ENCODE results near the gene SOCS6. TPM values are rescaled to one million over a fixed set of nuclear protein-coding genes. Genes with fewer than 3 reads are reported as not detected.
A peak's percentile ranks its signal among the peaks of the same experiment; 100 is the strongest.

SOCS6 gene
- total RNA-seq, 4 donors from 2014 or later, result 11.5 to 47.8 (median 46.1) TPM

DNA sequence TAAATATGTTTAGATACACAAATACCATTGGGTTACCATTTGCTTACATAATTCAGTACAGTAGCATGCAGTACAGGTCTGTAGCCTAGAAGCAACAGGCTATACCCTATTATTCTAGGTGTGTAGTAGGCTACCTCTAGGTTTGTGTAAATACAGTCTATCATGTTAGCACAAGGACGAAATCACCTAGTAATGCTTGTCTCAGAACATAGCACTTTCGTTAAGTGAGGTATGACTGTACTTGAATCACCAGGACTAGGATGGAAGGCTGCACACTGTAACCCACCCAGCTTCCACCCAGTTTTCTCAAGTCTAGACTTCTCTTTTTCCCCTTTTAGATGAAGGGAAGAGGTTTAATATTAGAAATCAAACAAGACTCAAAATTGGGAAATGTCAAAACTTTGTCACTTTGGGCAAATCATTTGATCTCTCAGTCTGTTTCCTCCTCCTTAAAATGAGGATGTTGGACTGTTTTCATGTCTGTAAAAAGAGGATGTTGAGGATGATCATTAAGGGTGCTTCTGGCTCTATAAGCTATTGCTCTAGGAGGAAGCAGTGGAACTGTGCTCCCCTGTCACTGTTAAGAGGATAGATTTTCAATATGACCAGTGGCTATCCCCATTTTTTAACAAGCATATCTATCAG is 3.7 kb upstream of the SOCS6 start:
- no peak for DNase-seq
- WGBS, 2 donors (ENCODE audit: low coverage in 1 of 2), result 61 to 80% methylated on average over 2 of the region's 2 CpGs
- Histone ChIP-seq H3K27me3 (no peaks in the 10 kb centered on the region), H3K27ac (no peak overlapping the region), H3K9me3 (no peaks in the 10 kb centered on the region), H3K36me3 (no peaks in the 10 kb centered on the region), H3K4me1 (peaks cover 0 to 11% (median 3%) of the 10 kb centered on the region in 4 donors), H3K4me3 (no peak overlapping the region)
- in situ Hi-C loops (cut with MboI; ENCODE audit: low pct_ligation_motif_present in 1 of 4, low pct_unique_long_range_greater_than_20kb in 1 of 4, low sequenced_read_pairs in 3 of 4) (loop anchor here in 2 of 4 donors (10.0 to 25.0 kb wide), 2 partner anchors 70 to 152 kb away; no protein-coding TSS in a partner anchor), intact Hi-C loops (cut with DNase I; ENCODE audit: low total_unique reads) (loop anchor here (10.0 kb wide), 1 partner anchor 80 kb away; the partner anchor contains the start of gene RTTN)
- TF ChIP-seq POLR2AphosphoS5 (IDR thresholded peaks at IDR 0.05), result no peak

DNA sequence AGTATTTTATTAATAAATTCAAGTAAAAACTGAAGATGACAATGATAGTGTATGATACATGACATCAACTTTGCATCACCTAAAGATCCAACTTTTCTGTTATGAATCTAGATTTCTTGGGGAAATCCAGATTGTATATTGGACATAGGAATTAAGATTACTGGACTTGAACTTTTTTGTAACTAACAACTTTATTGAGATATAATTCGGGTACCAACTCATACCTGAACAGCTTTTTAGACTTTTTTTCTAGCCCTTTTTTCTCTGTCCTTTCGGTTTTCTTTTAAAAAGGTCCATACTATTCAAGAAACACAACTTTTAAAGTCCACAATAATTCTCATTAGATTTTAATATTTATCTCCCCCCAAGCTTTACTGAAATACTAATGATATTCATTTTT is 1.1 kb upstream of the SOCS6 start:
- no peak for DNase-seq
- 88 to 93% methylated on average over 2 of the region's 2 CpGs for whole genome bisulfite sequencing, 2 donors (ENCODE audit: low coverage in 1 of 2)
- H3K4me1 ChIP-seq, result peaks cover 14 to 37% (median 26%) of the 10 kb centered on the region in 4 donors
- H3K36me3 ChIP-seq, result no peaks in the 10 kb centered on the region
- in situ Hi-C loops (cut with MboI; ENCODE audit: low pct_ligation_motif_present in 1 of 4, low pct_unique_long_range_greater_than_20kb in 1 of 4, low sequenced_read_pairs in 3 of 4) (loop anchor here in 2 of 4 donors (10.0 to 25.0 kb wide), 2 partner anchors 73 to 150 kb away; no protein-coding TSS in a partner anchor), intact Hi-C loops (cut with DNase I; ENCODE audit: low total_unique reads) (loop anchor here (10.0 kb wide), 1 partner anchor 83 kb away; the partner anchor contains the start of gene RTTN)
- H3K9me3 ChIP-seq, result no peaks in the 10 kb centered on the region
- no peaks in the 10 kb centered on the region for H3K27me3 ChIP-seq
- H3K27ac ChIP-seq, result peak overlapping the region in 2 of 4 donors; percentile 92 to 96
- peak overlapping the region in 1 of 4 donors; percentile 80 for H3K4me3 ChIP-seq
- TF ChIP-seq POLR2A (IDR thresholded peaks at IDR 0.05) (no peak), POLR2AphosphoS5 (IDR thresholded peaks at IDR 0.05) (no peak), EP300 (IDR thresholded peaks at IDR 0.05; ENCODE audit: low read depth) (no peak)
- TF ChIP-seq, protein P1, sequence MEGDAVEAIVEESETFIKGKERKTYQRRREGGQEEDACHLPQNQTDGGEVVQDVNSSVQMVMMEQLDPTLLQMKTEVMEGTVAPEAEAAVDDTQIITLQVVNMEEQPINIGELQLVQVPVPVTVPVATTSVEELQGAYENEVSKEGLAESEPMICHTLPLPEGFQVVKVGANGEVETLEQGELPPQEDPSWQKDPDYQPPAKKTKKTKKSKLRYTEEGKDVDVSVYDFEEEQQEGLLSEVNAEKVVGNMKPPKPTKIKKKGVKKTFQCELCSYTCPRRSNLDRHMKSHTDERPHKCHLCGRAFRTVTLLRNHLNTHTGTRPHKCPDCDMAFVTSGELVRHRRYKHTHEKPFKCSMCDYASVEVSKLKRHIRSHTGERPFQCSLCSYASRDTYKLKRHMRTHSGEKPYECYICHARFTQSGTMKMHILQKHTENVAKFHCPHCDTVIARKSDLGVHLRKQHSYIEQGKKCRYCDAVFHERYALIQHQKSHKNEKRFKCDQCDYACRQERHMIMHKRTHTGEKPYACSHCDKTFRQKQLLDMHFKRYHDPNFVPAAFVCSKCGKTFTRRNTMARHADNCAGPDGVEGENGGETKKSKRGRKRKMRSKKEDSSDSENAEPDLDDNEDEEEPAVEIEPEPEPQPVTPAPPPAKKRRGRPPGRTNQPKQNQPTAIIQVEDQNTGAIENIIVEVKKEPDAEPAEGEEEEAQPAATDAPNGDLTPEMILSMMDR (IDR thresholded peaks at IDR 0.05), result no peak

GRCh38 chr18:70288171-70288850 is 534 bp upstream of the SOCS6 start:
- DNase-seq, result peak; percentile 58
- in situ Hi-C loops (cut with MboI; ENCODE audit: low pct_ligation_motif_present in 1 of 4, low pct_unique_long_range_greater_than_20kb in 1 of 4, low sequenced_read_pairs in 3 of 4), result loop anchor here in 2 of 4 donors (10.0 to 25.0 kb wide), 2 partner anchors 74 to 149 kb away; no protein-coding TSS in a partner anchor
- Histone ChIP-seq H3K4me1 (peaks cover 17 to 43% (median 30%) of the 10 kb centered on the region in 4 donors), H3K27me3 (no peaks in the 10 kb centered on the region), H3K27ac (peak overlapping the region; percentile 92 to 96 (median 93)), H3K4me3 (peak overlapping the region; percentile 66 to 91 (median 76)), H3K9me3 (no peaks in the 10 kb centered on the region), H3K36me3 (no peaks in the 10 kb centered on the region)
- TF ChIP-seq POLR2A (IDR thresholded peaks at IDR 0.05), result no peak
- TF ChIP-seq POLR2AphosphoS5 (IDR thresholded peaks at IDR 0.05), result no peak
- TF ChIP-seq, protein P1 (IDR thresholded peaks at IDR 0.05), result no peak
- TF ChIP-seq EP300 (IDR thresholded peaks at IDR 0.05; ENCODE audit: low read depth), result no peak
- WGBS, 2 donors (ENCODE audit: low coverage in 1 of 2), result 0 to 2% methylated on average over 1 to 45 of the region's 50 CpGs
- intact Hi-C loops (cut with DNase I; ENCODE audit: low total_unique reads), result loop anchor here (10.0 kb wide), 1 partner anchor 84 kb away; the partner anchor contains the start of gene RTTN

DNA sequence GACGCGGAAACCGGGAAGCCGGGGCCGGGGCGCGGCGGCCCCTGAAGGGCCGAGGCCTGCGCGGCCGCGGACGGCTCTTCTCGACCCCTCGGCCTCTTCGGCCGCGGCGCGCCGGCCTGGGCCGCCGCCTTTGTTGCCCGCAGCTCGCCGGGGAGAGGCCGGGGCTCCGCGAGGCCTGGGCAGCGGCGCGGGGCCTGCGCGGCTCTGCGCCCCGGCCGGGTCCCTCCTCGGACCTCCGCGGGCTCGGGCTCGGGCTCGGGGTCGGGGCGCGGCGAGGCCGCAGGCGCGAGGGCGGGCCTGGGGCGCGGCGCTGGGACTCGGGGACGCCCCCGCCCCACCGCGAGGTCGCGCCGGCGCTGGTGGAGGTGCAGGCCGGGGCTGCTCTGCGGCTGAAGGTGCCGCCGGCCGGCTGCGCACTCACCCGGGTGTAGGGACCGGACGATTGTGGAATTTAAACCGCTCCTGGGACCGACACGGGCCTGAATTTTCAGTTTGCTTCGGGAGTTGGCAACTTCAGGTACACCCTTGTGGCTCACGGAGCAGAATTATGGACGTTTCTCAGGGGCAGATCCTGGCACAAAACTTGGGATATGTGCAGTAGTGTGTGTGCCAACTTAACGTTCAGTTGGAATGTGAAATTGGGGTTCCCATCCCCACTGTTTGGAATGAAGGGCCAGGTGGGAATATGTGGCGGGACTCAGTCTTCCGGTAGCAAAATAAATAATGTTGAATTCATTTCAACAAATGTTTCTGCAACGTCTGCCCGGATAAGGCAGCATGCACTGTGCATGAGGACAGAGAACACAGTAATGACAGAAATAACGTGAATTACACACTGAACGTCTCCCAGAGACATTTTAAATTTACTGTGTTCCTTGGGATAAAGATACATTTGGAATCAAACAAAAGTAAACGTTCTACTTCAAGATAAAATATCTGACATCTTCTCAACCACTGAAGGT is 787 bp downstream of the SOCS6 start:
- H3K4me3 ChIP-seq, result peak overlapping the region; percentile 66 to 91 (median 84)
- 1 to 18% methylated on average over 5 to 82 of the region's 87 CpGs for WGBS, 2 donors (ENCODE audit: low coverage in 1 of 2)
- H3K27ac ChIP-seq, result peak overlapping the region; percentile 92 to 96 (median 93)
- intact Hi-C loops (cut with DNase I; ENCODE audit: low total_unique reads), result loop anchor here (10.0 kb wide), 1 partner anchor 85 kb away; the partner anchor contains the start of gene RTTN
- in situ Hi-C loops (cut with MboI; ENCODE audit: low pct_ligation_motif_present in 1 of 4, low pct_unique_long_range_greater_than_20kb in 1 of 4, low sequenced_read_pairs in 3 of 4), result loop anchor here in 2 of 4 donors (10.0 to 25.0 kb wide), 2 partner anchors 75 to 148 kb away; no protein-coding TSS in a partner anchor
- DNase-seq, result peak; percentile 49
- H3K27me3 ChIP-seq, result no peaks in the 10 kb centered on the region
- H3K4me1 ChIP-seq, result peaks cover 19 to 56% (median 34%) of the 10 kb centered on the region in 4 donors
- no peaks in the 10 kb centered on the region for H3K36me3 ChIP-seq
- H3K9me3 ChIP-seq, result no peaks in the 10 kb centered on the region
- TF ChIP-seq, protein P1 (IDR thresholded peaks at IDR 0.05), result no peak
- peak in 1 of 3 donors; percentile 4 for TF ChIP-seq POLR2AphosphoS5 (IDR thresholded peaks at IDR 0.05)
- peak; percentile 28 for TF ChIP-seq POLR2A (IDR thresholded peaks at IDR 0.05)
- TF ChIP-seq EP300 (IDR thresholded peaks at IDR 0.05; ENCODE audit: low read depth), result no peak

All from transverse colon (tissue), 4 donors.